H9 (cell line): ENCODE data around the gene SMARCC1. TPM values are rescaled to one million over a fixed set of nuclear protein-coding genes. Genes with fewer than 3 reads are reported as not detected.

Source experiments
- DNase-seq: peaks from one replicate; pipeline ENCODE4 v3.0.0-alpha.2; 2017
- H2AFZ ChIP-seq: one replicate; pipeline ENCODE4 v1.6.1; 2013; ENCODE audit warnings: mild to moderate bottlenecking, low read length, control low read depth, moderate library complexity
- H2AK5ac ChIP-seq: 2 replicates; pipeline ENCODE4 v1.6.1; 2013; ENCODE audit warnings: low read length, control low read depth, mixed read lengths; ENCODE audit not compliant: insufficient read length
- H2BK120ac ChIP-seq: one replicate; pipeline ENCODE4 v1.6.1; 2013; ENCODE audit warnings: low read depth, mild to moderate bottlenecking, low read length, control low read depth, inconsistent platforms; ENCODE audit not compliant: poor library complexity, severe bottlenecking
- H2BK12ac ChIP-seq: 2 replicates; pipeline ENCODE4 v1.6.1; 2013; ENCODE audit warnings: low read length, control low read depth, mixed read lengths, low read depth; ENCODE audit not compliant: insufficient read length
- H2BK15ac ChIP-seq: 2 replicates; pipeline ENCODE4 v1.6.1; 2013; ENCODE audit warnings: low read depth, low read length, control low read depth
- H2BK20ac ChIP-seq: one replicate; pipeline ENCODE4 v1.6.1; 2013; ENCODE audit warnings: low read depth, mild to moderate bottlenecking, low read length, control low read depth, inconsistent platforms; ENCODE audit not compliant: poor library complexity, severe bottlenecking
- H2BK5ac ChIP-seq: 2 replicates; pipeline ENCODE4 v1.6.1; 2013; ENCODE audit warnings: low read length, control low read depth, mixed read lengths; ENCODE audit not compliant: insufficient read length
- H3K14ac ChIP-seq: 2 replicates; pipeline ENCODE4 v1.6.1; 2013; ENCODE audit warnings: low read length, control low read depth; ENCODE audit not compliant: insufficient read depth
- H3K18ac ChIP-seq: 2 replicates; pipeline ENCODE4 v1.6.1; 2013; ENCODE audit warnings: low read depth, mild to moderate bottlenecking, mixed read lengths, low read length, control low read depth; ENCODE audit not compliant: insufficient read length
- H3K23ac ChIP-seq: 2 replicates; pipeline ENCODE4 v1.6.1; 2013; ENCODE audit warnings: low read length, control low read depth, mixed read lengths, low read depth; ENCODE audit not compliant: insufficient read length
- H3K23me2 ChIP-seq: 2 replicates; pipeline ENCODE4 v1.6.1; 2013; ENCODE audit warnings: low read depth, mild to moderate bottlenecking, mixed read lengths, low read length, control low read depth; ENCODE audit not compliant: insufficient read length, poor library complexity, severe bottlenecking
- H3K27ac ChIP-seq: 2 replicates; pipeline ENCODE4 v1.5.1; 2013; ENCODE audit warnings: low read length, control low read depth, mixed read lengths, low read depth; ENCODE audit not compliant: insufficient read length
- H3K27me3 ChIP-seq: 2 replicates; pipeline ENCODE4 v1.6.1; 2013; ENCODE audit warnings: low read length, control low read depth, inconsistent platforms; ENCODE audit not compliant: insufficient read depth
- H3K4ac ChIP-seq: 2 replicates; pipeline ENCODE4 v1.6.1; 2013; ENCODE audit warnings: low read depth, mild to moderate bottlenecking, control low read depth, inconsistent platforms, low read length, moderate library complexity
- H3K4me1 ChIP-seq: 2 replicates; pipeline ENCODE4 v1.6.1; 2013; ENCODE audit warnings: low read length, control low read depth, inconsistent platforms; ENCODE audit not compliant: insufficient read depth
- H3K4me2 ChIP-seq: 2 replicates; pipeline ENCODE4 v1.6.1; 2013; ENCODE audit warnings: low read length, control low read depth, mixed read lengths; ENCODE audit not compliant: insufficient read length, insufficient read depth
- H3K56ac ChIP-seq: 2 replicates; pipeline ENCODE4 v1.6.1; 2013; ENCODE audit warnings: low read depth, mild to moderate bottlenecking, mixed read lengths, low read length, control low read depth; ENCODE audit not compliant: insufficient read length
- H3K79me1 ChIP-seq: 2 replicates; pipeline ENCODE4 v1.6.1; 2013; ENCODE audit warnings: low read depth, mild to moderate bottlenecking, moderate library complexity, low read length, control low read depth, inconsistent platforms; ENCODE audit not compliant: insufficient read depth, poor library complexity, severe bottlenecking
- H3K79me2 ChIP-seq: 2 replicates; pipeline ENCODE4 v1.6.1; 2013; ENCODE audit warnings: low read length, control low read depth, inconsistent platforms; ENCODE audit not compliant: insufficient read depth
- H3K9ac ChIP-seq: 2 replicates; pipeline ENCODE4 v1.6.1; 2013; ENCODE audit warnings: low read length, control low read depth, mixed read lengths; ENCODE audit not compliant: insufficient read length; ENCODE audit errors: extremely low read depth
- H3K9me3 ChIP-seq: one replicate; pipeline ENCODE4 v1.6.1; 2013; ENCODE audit warnings: low read depth, low read length, inconsistent platforms; ENCODE audit not compliant: control insufficient read depth
- H3T11ph ChIP-seq: one replicate; pipeline ENCODE4 v1.6.1; 2013; ENCODE audit warnings: mild to moderate bottlenecking, low read length, control low read depth, inconsistent platforms
- H4K20me1 ChIP-seq: one replicate; pipeline ENCODE4 v1.6.1; 2013; ENCODE audit not compliant: control insufficient read depth, insufficient read length, insufficient read depth
- H4K5ac ChIP-seq: 2 replicates; pipeline ENCODE4 v1.6.1; 2013; ENCODE audit warnings: low read depth, mild to moderate bottlenecking, mixed read lengths, low read length, control low read depth; ENCODE audit not compliant: insufficient read length
- H4K8ac ChIP-seq: replicated peaks from 2 replicates; pipeline ENCODE4 v1.6.1; 2013; ENCODE audit warnings: low read length, control low read depth, mixed read lengths, low read depth; ENCODE audit not compliant: insufficient read length
- H4K91ac ChIP-seq: 2 replicates; pipeline ENCODE4 v1.6.1; 2013; ENCODE audit warnings: low read depth, mild to moderate bottlenecking, moderate library complexity, mixed read lengths, low read length, control low read depth; ENCODE audit not compliant: insufficient read length
- H3K27ac Mint-ChIP-seq, 3 experiments: 2 replicates in 2 of 3; 3 replicates in 1 of 3; pipeline ENCODE4 v1.8.0; 2020 to 2021; ENCODE audit warnings: mixed read lengths in 3 of 3, mild to moderate bottlenecking in 1 of 3, moderate library complexity in 1 of 3
- H3K27me3 Mint-ChIP-seq: 2 replicates; pipeline ENCODE4 v1.8.0; 2021; ENCODE audit warnings: low read depth, mild to moderate bottlenecking, moderate library complexity, mixed read lengths
- H3K36me3 Mint-ChIP-seq, 3 experiments: 2 replicates in 2 of 3; 3 replicates in 1 of 3; pipeline ENCODE4 v1.8.0; 2020 to 2021; ENCODE audit warnings: low read depth in 3 of 3, mixed read lengths in 3 of 3; ENCODE audit not compliant: insufficient read depth in 1 of 3
- H3K4me1 Mint-ChIP-seq, 2 experiments: 2 replicates each; pipeline ENCODE4 v1.8.0; 2020; ENCODE audit warnings: mixed read lengths in 2 of 2
- H3K4me3 Mint-ChIP-seq, 2 experiments: 2 replicates in 1 of 2; 3 replicates in 1 of 2; pipeline ENCODE4 v1.8.0; 2020 to 2021; ENCODE audit warnings: mild to moderate bottlenecking in 2 of 2, mixed read lengths in 2 of 2, moderate library complexity in 1 of 2
- H3K9me3 Mint-ChIP-seq, 2 experiments: 2 replicates in 1 of 2; 3 replicates in 1 of 2; pipeline ENCODE4 v1.8.0; 2020; ENCODE audit warnings: mild to moderate bottlenecking in 2 of 2, mixed read lengths in 2 of 2, moderate library complexity in 1 of 2
- WGBS: extraction: QIAGEN DNeasy Blood & Tissue Kit; methylation state at CpG from one replicate; pipeline ENCODE4 v1.1.7; 2013; ENCODE audit warnings: missing lambda C conversion rate, low lambda C conversion rate, mixed read lengths; ENCODE audit not compliant: insufficient read length; ENCODE audit errors: extremely low coverage; 5-methylcytosine and 5-hydroxymethylcytosine counted together
- total RNA-seq: library from RNA; stranded (reverse); gene quantifications from 2 replicates; pipeline ENCODE4 v1.2.1, GENCODE V29; 2021
- TF ChIP-seq, protein P1 (sequence below): fragments of 200-600 bp; sonication (generic); conservative IDR thresholded peaks from 3 replicates; pipeline ENCODE4 v1.8.0; 2021; ENCODE audit warnings: antibody characterized with exemption, mild to moderate bottlenecking

Gene SMARCC1
- total RNA-seq, 1 experiment from 2014 or later = 274 TPM

DNA sequence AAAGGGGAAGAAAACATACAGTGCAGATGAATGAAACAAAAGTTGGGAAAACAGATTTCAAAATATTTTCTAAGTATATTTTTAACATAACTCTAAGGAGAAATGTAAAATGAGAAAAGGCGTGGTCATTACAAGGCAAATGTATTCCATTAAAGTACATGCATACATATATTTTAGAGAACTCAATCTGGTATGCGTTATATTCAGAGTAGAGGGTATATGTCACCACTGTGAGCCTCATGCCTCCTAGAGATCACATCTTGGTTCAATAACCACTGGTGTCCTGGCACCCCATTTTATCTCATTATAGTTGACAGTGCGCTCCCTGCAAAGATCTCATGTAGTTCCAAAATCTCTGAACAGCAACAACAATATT, 77.5 kb downstream of the SMARCC1 start:
- Histone ChIP-seq H4K20me1 (no peaks in the 10 kb centered on the region), H2BK12ac (no peak overlapping the region), H3K14ac (no peak overlapping the region), H3K27ac (no peak overlapping the region), H3K56ac (no peak overlapping the region), H3K79me2 (no peaks in the 10 kb centered on the region), H3K23me2 (no peaks in the 10 kb centered on the region), H3K4me2 (no peak overlapping the region), H2BK120ac (no peak overlapping the region), H2AK5ac (no peak overlapping the region), H3K18ac (no peak overlapping the region), H4K8ac (no peak overlapping the region), H3K4me1 (no peaks in the 10 kb centered on the region), H2BK20ac (no peak overlapping the region), H3K23ac (no peak overlapping the region), H3K9ac (no peak overlapping the region), H2BK15ac (no peak overlapping the region), H3K9me3 (no peaks in the 10 kb centered on the region), H3K27me3 (no peaks in the 10 kb centered on the region), H3K79me1 (no peaks in the 10 kb centered on the region), H2AFZ (no peak overlapping the region), H4K91ac (no peak overlapping the region), H2BK5ac (no peak overlapping the region), H4K5ac (no peak overlapping the region), H3K4ac (no peak overlapping the region), H3T11ph (no peak overlapping the region)
- WGBS = no CpG with 5 or more reads among the region's 3 CpGs
- Mint-ChIP-seq H3K4me3 (no peak overlapping the region), H3K27me3 (no peaks in the 10 kb centered on the region; the same call in 1 of the 2 replicates), H3K4me1 (no peaks in the 10 kb centered on the region), H3K27ac (peak overlapping the region in 2 of 3 experiments; percentile 47 to 73; a peak in 3 of 7 replicates), H3K36me3 (peaks cover 39 to 87% (median 83%) of the 10 kb centered on the region in 3 experiments; a peak in 6 of 7 replicates), H3K9me3 (no peaks in the 10 kb centered on the region)
- DNase-seq = no peak
- TF ChIP-seq, protein P1, sequence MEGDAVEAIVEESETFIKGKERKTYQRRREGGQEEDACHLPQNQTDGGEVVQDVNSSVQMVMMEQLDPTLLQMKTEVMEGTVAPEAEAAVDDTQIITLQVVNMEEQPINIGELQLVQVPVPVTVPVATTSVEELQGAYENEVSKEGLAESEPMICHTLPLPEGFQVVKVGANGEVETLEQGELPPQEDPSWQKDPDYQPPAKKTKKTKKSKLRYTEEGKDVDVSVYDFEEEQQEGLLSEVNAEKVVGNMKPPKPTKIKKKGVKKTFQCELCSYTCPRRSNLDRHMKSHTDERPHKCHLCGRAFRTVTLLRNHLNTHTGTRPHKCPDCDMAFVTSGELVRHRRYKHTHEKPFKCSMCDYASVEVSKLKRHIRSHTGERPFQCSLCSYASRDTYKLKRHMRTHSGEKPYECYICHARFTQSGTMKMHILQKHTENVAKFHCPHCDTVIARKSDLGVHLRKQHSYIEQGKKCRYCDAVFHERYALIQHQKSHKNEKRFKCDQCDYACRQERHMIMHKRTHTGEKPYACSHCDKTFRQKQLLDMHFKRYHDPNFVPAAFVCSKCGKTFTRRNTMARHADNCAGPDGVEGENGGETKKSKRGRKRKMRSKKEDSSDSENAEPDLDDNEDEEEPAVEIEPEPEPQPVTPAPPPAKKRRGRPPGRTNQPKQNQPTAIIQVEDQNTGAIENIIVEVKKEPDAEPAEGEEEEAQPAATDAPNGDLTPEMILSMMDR = no peak
